Measurements from ENCODE around the gene RSRC1.

Gene RSRC1

DNA sequence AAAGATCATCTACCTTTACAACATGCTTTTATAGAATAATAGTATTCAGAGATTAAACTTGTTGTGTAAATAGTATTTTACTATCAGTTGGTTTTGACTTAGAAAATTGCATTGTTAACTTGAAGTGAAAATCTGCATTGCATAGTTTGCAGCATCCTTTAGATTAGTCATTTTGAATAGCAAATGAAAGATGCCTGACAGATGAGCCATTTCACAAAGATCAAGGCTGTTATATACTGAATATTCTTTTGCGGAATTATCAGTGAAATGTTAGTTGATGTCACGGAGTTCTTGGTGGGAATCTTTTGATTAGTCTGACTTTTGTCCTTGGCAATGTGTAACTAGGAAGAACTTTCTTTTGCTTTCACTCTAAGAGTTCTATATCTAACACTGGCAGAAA is 24.5 kb downstream of the RSRC1 start (continued):
- TF ChIP-seq, protein P1, sequence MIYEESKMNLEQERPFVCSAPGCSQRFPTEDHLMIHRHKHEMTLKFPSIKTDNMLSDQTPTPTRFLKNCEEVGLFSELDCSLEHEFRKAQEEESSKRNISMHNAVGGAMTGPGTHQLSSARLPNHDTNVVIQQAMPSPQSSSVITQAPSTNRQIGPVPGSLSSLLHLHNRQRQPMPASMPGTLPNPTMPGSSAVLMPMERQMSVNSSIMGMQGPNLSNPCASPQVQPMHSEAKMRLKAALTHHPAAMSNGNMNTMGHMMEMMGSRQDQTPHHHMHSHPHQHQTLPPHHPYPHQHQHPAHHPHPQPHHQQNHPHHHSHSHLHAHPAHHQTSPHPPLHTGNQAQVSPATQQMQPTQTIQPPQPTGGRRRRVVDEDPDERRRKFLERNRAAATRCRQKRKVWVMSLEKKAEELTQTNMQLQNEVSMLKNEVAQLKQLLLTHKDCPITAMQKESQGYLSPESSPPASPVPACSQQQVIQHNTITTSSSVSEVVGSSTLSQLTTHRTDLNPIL (CRISPR knock-in tag; IDR thresholded peaks at IDR 0.05; ENCODE audit: low read depth), result no peak
- no peak for TF ChIP-seq TCF4 (CRISPR knock-in tag; IDR thresholded peaks at IDR 0.05; ENCODE audit: borderline replicate concordance)
- TF ChIP-seq, protein P2, sequence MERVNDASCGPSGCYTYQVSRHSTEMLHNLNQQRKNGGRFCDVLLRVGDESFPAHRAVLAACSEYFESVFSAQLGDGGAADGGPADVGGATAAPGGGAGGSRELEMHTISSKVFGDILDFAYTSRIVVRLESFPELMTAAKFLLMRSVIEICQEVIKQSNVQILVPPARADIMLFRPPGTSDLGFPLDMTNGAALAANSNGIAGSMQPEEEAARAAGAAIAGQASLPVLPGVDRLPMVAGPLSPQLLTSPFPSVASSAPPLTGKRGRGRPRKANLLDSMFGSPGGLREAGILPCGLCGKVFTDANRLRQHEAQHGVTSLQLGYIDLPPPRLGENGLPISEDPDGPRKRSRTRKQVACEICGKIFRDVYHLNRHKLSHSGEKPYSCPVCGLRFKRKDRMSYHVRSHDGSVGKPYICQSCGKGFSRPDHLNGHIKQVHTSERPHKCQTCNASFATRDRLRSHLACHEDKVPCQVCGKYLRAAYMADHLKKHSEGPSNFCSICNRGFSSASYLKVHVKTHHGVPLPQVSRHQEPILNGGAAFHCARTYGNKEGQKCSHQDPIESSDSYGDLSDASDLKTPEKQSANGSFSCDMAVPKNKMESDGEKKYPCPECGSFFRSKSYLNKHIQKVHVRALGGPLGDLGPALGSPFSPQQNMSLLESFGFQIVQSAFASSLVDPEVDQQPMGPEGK (CRISPR knock-in tag; IDR thresholded peaks at IDR 0.05; ENCODE audit: borderline replicate concordance), result no peak

DNA sequence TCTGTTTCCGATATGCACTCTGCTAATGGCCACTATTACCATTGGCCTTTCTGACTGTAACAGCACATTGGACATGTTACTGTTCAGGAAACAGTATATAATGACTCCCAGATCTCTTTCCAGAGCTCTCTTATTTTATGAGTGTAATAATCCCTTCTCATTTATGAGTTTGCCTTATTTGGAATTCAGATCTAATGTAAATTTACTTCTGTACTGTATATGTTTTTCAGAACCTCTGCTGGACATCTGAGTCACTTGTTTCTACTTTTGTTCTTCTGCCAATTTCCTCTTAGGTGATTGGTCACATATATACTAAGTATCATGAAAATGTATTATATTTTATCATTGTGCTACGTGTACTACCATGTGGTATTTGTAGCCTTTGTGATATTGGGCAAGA is 30.5 kb downstream of the RSRC1 start:
- TF ChIP-seq, protein P2 (CRISPR knock-in tag; IDR thresholded peaks at IDR 0.05; ENCODE audit: borderline replicate concordance), result no peak
- TF ChIP-seq OSR1 (CRISPR knock-in tag; IDR thresholded peaks at IDR 0.05), result no peak
- no peak for TF ChIP-seq RARB (CRISPR knock-in tag; IDR thresholded peaks at IDR 0.05)
- no peak for TF ChIP-seq ISL1 (CRISPR knock-in tag; IDR thresholded peaks at IDR 0.05)
- TF ChIP-seq, protein P3, sequence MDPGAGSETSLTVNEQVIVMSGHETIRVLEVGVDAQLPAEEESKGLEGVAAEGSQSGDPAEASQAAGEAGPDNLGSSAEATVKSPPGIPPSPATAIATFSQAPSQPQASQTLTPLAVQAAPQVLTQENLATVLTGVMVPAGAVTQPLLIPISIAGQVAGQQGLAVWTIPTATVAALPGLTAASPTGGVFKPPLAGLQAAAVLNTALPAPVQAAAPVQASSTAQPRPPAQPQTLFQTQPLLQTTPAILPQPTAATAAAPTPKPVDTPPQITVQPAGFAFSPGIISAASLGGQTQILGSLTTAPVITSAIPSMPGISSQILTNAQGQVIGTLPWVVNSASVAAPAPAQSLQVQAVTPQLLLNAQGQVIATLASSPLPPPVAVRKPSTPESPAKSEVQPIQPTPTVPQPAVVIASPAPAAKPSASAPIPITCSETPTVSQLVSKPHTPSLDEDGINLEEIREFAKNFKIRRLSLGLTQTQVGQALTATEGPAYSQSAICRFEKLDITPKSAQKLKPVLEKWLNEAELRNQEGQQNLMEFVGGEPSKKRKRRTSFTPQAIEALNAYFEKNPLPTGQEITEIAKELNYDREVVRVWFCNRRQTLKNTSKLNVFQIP (CRISPR knock-in tag; IDR thresholded peaks at IDR 0.05; ENCODE audit: borderline replicate concordance, low read depth), result no peak
- no peak for TF ChIP-seq TOX (CRISPR knock-in tag; IDR thresholded peaks at IDR 0.05; ENCODE audit: borderline replicate concordance)
- TF ChIP-seq SNAI2 (CRISPR knock-in tag; IDR thresholded peaks at IDR 0.05), result no peak
- no peak for TF ChIP-seq ZFP3 (CRISPR knock-in tag; IDR thresholded peaks at IDR 0.05)
- ATAC-seq, result no peak

DNA sequence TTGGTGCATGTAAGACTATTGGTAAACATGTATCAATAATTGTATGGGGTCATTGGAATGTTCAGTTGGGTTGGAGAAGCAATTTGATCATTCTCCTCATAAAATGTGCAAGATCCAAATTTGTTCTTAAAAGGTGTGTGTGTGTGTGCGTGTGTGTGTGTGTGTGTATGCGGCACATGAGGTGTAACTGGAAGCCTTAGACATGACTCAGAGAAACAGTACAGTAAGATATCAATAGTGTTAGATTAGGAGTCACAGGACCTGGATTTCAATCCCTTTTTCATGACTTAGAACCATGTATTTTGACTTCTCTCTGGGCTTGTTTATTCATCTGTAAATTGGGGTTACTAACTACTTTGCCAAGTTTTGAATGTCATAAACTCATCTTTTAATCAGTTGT is 38.3 kb downstream of the RSRC1 start:
- TF ChIP-seq, protein P3 (CRISPR knock-in tag; IDR thresholded peaks at IDR 0.05; ENCODE audit: borderline replicate concordance, low read depth), result no peak
- TF ChIP-seq BACH2 (CRISPR knock-in tag; IDR thresholded peaks at IDR 0.05; ENCODE audit: borderline replicate concordance) (no peak), ARNTL (CRISPR knock-in tag; IDR thresholded peaks at IDR 0.05; ENCODE audit: borderline replicate concordance, low read depth) (no peak), OSR1 (CRISPR knock-in tag; IDR thresholded peaks at IDR 0.05) (no peak), TOX (CRISPR knock-in tag; IDR thresholded peaks at IDR 0.05; ENCODE audit: borderline replicate concordance) (no peak), ESRRG (CRISPR knock-in tag; IDR thresholded peaks at IDR 0.05) (no peak), ZNF8 (CRISPR knock-in tag; IDR thresholded peaks at IDR 0.05) (no peak), ZC3H10 (CRISPR knock-in tag; IDR thresholded peaks at IDR 0.05) (no peak), ZFP3 (CRISPR knock-in tag; IDR thresholded peaks at IDR 0.05) (no peak), RARB (CRISPR knock-in tag; IDR thresholded peaks at IDR 0.05) (no peak), TCF4 (CRISPR knock-in tag; IDR thresholded peaks at IDR 0.05; ENCODE audit: borderline replicate concordance) (no peak), ZNF565 (CRISPR knock-in tag; conservative IDR thresholded peaks at IDR 0.05; ENCODE audit: low read depth) (no peak), GLIS3 (CRISPR knock-in tag; IDR thresholded peaks at IDR 0.05) (no peak)
- TF ChIP-seq, protein P2 (CRISPR knock-in tag; IDR thresholded peaks at IDR 0.05; ENCODE audit: borderline replicate concordance), result no peak
- TF ChIP-seq, protein P4, sequence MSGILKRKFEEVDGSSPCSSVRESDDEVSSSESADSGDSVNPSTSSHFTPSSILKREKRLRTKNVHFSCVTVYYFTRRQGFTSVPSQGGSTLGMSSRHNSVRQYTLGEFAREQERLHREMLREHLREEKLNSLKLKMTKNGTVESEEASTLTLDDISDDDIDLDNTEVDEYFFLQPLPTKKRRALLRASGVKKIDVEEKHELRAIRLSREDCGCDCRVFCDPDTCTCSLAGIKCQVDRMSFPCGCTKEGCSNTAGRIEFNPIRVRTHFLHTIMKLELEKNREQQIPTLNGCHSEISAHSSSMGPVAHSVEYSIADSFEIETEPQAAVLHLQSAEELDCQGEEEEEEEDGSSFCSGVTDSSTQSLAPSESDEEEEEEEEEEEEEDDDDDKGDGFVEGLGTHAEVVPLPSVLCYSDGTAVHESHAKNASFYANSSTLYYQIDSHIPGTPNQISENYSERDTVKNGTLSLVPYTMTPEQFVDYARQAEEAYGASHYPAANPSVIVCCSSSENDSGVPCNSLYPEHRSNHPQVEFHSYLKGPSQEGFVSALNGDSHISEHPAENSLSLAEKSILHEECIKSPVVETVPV (CRISPR knock-in tag; IDR thresholded peaks at IDR 0.05), result no peak
- no peak for ATAC-seq

Data from SK-N-SH treated with all-trans-retinoic acid at 6 μM for 48 hours (cell line).